ENCODE data around the gene NME7.

GRCh38 chr1:169105434-169106094, 262.0 kb downstream of the NME7 start:
- TF ChIP-seq CTCF (IDR thresholded peaks at IDR 0.05) (peak in 2 of 5 experiments; percentile 30 to 55), POLR2A (IDR thresholded peaks at IDR 0.05) (no peak)
